Caco-2 (cell line): ENCODE data around the gene GUCY2C. TPM values are rescaled to one million over a fixed set of nuclear protein-coding genes. Genes with fewer than 3 reads are reported as not detected.

Source experiments
- BruUV-seq: library from RNA; stranded (reverse); fragments of 400-500 nt; replicated peaks from 2 replicates; lab custom pipeline; 2021; lab: Mats Ljungman, UMichigan
- CTCF ChIA-PET: fragments of 300-600 bp; sonication (Branson Sonifier 250); formaldehyde crosslinking; loops from one replicate; lab custom pipeline; 2022; ENCODE audit warnings: antibody characterized with exemption; lab: Charles Lee
- POLR2A ChIA-PET: fragments of 300-600 bp; sonication (Branson Sonifier 250); formaldehyde crosslinking; loops from one replicate; lab custom pipeline; 2022; ENCODE audit warnings: antibody characterized with exemption; lab: Charles Lee
- DNase-seq, 2 experiments: peaks; one replicate each; pipeline versions ENCODE4 v3.0.0 to v3.0.0-alpha.2; 2020 to 2022
- H3K27me3 ChIP-seq: replicated peaks from 2 replicates; pipeline ENCODE4 v1.6.0; 2011; ENCODE audit warnings: low read length; ENCODE audit not compliant: control insufficient read depth, insufficient read depth
- H3K36me3 ChIP-seq: 2 replicates; pipeline ENCODE4 v1.5.1; 2011; ENCODE audit warnings: low read length; ENCODE audit not compliant: control insufficient read depth, insufficient read depth
- H3K4me1 ChIP-seq: fragments of 250-450 bp; sonication (Bioruptor Pico); 2 replicates; pipeline ENCODE4 v1.5.1; 2020; ENCODE audit warnings: mild to moderate bottlenecking
- H3K4me3 ChIP-seq: 2 replicates; pipeline ENCODE4 v1.5.1; 2011; ENCODE audit warnings: low read depth, mild to moderate bottlenecking, control low read depth, low read length
- H3K9me3 ChIP-seq: fragments of 250-450 bp; sonication (Bioruptor Pico); 2 replicates; pipeline ENCODE4 v1.5.1; 2020; ENCODE audit warnings: mild to moderate bottlenecking, moderate library complexity
- H3K27ac Mint-ChIP-seq: one replicate; pipeline ENCODE4 v1.8.0; 2022; ENCODE audit warnings: mixed read lengths; ENCODE audit not compliant: unreplicated experiment
- H3K27me3 Mint-ChIP-seq: one replicate; pipeline ENCODE4 v1.8.0; 2022; ENCODE audit warnings: mixed read lengths; ENCODE audit not compliant: insufficient read depth, unreplicated experiment
- H3K36me3 Mint-ChIP-seq: one replicate; pipeline ENCODE4 v1.8.0; 2022; ENCODE audit warnings: mild to moderate bottlenecking, mixed read lengths; ENCODE audit not compliant: insufficient read depth, unreplicated experiment
- H3K4me1 Mint-ChIP-seq: one replicate; pipeline ENCODE4 v1.8.0; 2022; ENCODE audit warnings: low read depth, mixed read lengths; ENCODE audit not compliant: unreplicated experiment
- H3K4me3 Mint-ChIP-seq: one replicate; pipeline ENCODE4 v1.8.0; 2022; ENCODE audit warnings: mild to moderate bottlenecking, moderate library complexity, mixed read lengths; ENCODE audit not compliant: unreplicated experiment
- H3K9me3 Mint-ChIP-seq: one replicate; pipeline ENCODE4 v1.8.0; 2022; ENCODE audit warnings: mixed read lengths; ENCODE audit not compliant: unreplicated experiment
- intact Hi-C: fragments of 100-400 bp; cut with micrococcal nuclease; formaldehyde crosslinking; loops from one replicate; pipeline ENCODE4 v1.10.0; 2022; ENCODE audit not compliant: unreplicated experiment
- total RNA-seq: library from RNA; stranded (reverse); gene quantifications from 2 replicates; pipeline ENCODE4 v1.2.3, GENCODE V29; 2022
- TF ChIP-seq, protein P1 (sequence below), 2 experiments: fragments of 200-600 bp in 1 of 2; IDR thresholded peaks; 1 replicate in 1 of 2; 2 replicates in 1 of 2; pipeline versions ENCODE4 v1.5.1 to v1.8.0; 2011 to 2022; ENCODE audit warnings: antibody characterized with exemption in 1 of 2, control low read depth in 1 of 2, inconsistent platforms in 1 of 2, low read depth in 1 of 2, low read length in 1 of 2, mild to moderate bottlenecking in 1 of 2, moderate library complexity in 1 of 2; ENCODE audit not compliant: insufficient read depth in 1 of 2, severe bottlenecking in 1 of 2, unreplicated experiment in 1 of 2

The GUCY2C gene
- total RNA-seq, 1 experiment from 2014 or later = 2.4 TPM

DNA sequence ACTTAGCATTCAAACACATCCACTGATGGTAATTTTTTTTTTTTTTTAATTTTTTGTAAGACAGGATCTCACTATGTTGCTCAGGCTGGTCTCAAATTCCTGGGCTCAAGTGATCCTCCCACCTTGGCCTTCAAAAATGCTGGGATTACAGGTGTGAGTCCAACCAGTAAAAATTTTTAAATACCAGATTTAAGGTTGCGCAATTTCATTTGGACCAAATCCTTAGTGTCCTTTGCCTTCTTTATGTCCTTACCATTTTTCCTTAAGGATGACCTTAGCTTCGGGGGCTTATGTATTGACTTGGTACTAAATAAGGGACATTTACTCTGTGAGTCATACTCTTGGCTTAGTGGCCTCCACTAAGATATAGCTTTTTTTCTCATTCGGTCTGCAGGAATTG, 124.6 kb downstream of the GUCY2C start:
- H3K9me3 ChIP-seq = no peaks in the 10 kb centered on the region
- ChIA-PET CTCF (interaction anchor here (1.0 kb wide), 2 partner anchors 44 to 48 kb away, joined by 5 to 7 read pairs; no protein-coding TSS in a partner anchor), POLR2A (no interaction called here)
- Mint-ChIP-seq H3K27me3 (no peaks in the 10 kb centered on the region), H3K4me1 (peaks cover 13% of the 10 kb centered on the region), H3K9me3 (no peaks in the 10 kb centered on the region), H3K4me3 (no peak overlapping the region), H3K27ac (no peak overlapping the region), H3K36me3 (no peaks in the 10 kb centered on the region)
- peaks cover 3% of the 10 kb centered on the region; the same call in 1 of the 2 replicates for H3K4me1 ChIP-seq
- H3K36me3 ChIP-seq = no peaks in the 10 kb centered on the region
- DNase-seq = no peak
- intact Hi-C loops = loop anchor here (1.0 kb wide), 1 partner anchor 49 kb away; no protein-coding TSS in a partner anchor
- TF ChIP-seq, protein P1, sequence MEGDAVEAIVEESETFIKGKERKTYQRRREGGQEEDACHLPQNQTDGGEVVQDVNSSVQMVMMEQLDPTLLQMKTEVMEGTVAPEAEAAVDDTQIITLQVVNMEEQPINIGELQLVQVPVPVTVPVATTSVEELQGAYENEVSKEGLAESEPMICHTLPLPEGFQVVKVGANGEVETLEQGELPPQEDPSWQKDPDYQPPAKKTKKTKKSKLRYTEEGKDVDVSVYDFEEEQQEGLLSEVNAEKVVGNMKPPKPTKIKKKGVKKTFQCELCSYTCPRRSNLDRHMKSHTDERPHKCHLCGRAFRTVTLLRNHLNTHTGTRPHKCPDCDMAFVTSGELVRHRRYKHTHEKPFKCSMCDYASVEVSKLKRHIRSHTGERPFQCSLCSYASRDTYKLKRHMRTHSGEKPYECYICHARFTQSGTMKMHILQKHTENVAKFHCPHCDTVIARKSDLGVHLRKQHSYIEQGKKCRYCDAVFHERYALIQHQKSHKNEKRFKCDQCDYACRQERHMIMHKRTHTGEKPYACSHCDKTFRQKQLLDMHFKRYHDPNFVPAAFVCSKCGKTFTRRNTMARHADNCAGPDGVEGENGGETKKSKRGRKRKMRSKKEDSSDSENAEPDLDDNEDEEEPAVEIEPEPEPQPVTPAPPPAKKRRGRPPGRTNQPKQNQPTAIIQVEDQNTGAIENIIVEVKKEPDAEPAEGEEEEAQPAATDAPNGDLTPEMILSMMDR (IDR thresholded peaks at IDR 0.05; ENCODE audit: insufficient read depth in 1 of 2, low read depth in 1 of 2, low read length in 1 of 2, severe bottlenecking in 1 of 2, unreplicated experiment in 1 of 2) = no peak
- BruUV-seq = no TSS peak
- H3K4me3 ChIP-seq = no peak overlapping the region
- H3K27me3 ChIP-seq = no peaks in the 10 kb centered on the region

DNA sequence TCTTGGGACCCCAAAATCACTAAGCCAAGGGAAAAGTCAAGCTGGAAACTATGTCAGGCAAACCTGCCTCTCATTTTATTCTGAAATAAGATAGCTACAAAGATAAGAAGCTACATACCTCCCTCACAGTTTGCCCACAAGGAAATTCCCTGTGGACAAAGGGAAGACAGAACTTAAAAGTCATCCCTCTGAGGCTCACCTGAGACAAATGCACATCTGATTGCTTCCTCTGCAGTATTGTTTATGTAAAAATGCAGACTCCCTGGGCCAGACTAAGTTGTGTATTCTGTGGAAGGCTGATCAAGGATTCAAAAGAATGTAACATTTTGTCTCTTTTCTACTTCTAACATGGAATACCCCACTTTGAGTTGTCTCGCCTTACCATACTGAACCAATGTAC, 126.2 kb downstream of the GUCY2C start:
- no peaks in the 10 kb centered on the region for H3K9me3 Mint-ChIP-seq
- no peak overlapping the region for H3K4me3 Mint-ChIP-seq
- peaks cover 6% of the 10 kb centered on the region; the same call in 1 of the 2 replicates for H3K4me1 ChIP-seq
- H3K27ac Mint-ChIP-seq = no peak overlapping the region
- intact Hi-C loops = no loop called here
- no peaks in the 10 kb centered on the region for H3K36me3 Mint-ChIP-seq
- H3K27me3 ChIP-seq = no peaks in the 10 kb centered on the region
- no TSS peak for BruUV-seq
- CTCF ChIA-PET = interaction anchor here (0.6 kb wide), 1 partner anchor 49 kb away, joined by 3 read pairs; no protein-coding TSS in a partner anchor
- no peaks in the 10 kb centered on the region for H3K27me3 Mint-ChIP-seq
- DNase-seq = no peak
- peaks cover 10% of the 10 kb centered on the region for H3K4me1 Mint-ChIP-seq
- TF ChIP-seq, protein P1 (IDR thresholded peaks at IDR 0.05; ENCODE audit: insufficient read depth in 1 of 2, low read depth in 1 of 2, low read length in 1 of 2, severe bottlenecking in 1 of 2, unreplicated experiment in 1 of 2) = no peak
- no peaks in the 10 kb centered on the region for H3K36me3 ChIP-seq
- no peaks in the 10 kb centered on the region for H3K9me3 ChIP-seq
- POLR2A ChIA-PET = interaction anchor here (0.6 kb wide), 1 partner anchor 51 kb away, joined by 4 read pairs; no protein-coding TSS in a partner anchor
- H3K4me3 ChIP-seq = no peak overlapping the region

DNA sequence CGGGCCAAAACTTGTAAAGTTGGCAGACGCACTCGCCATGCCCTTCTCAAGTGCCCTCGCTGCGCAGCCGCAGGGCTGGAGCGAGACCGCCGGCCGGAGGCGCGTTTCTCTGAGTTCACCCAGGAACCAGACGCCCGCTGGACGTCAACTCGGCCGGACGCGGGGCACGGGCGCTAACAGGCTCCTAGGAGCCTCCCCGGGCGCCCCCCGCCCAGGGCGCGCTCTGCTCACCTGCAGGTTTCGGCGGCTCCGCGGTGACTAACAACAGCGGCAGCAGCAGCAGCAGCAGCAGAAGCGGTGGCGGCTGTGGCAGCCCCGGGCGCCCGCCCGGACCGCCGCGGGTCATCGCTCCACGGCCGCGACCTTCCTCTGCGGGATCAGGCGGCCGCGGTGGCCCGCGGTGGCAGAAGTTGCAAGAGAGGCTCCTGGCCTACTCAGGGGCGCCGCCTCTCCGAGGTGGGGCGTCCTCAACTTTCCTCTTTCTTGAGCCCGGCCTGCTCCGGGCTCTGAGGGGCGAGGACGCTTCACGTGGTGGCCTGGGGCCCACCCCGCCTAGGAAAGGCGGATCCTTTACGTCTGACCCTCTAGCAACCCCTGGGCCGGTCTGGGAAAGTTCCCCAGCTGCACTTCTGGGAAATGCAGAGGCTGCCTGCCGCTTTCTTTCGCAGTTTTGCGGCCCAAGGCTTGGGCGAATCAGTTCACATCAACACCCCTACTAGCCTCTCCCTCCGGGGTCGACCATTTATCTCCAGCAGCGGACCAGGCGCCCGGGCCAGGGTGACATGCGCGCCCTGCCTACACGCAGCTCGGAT, 128.8 kb downstream of the GUCY2C start, which contains the start of gene PLBD1:
Gene PLBD1, minus strand, starts transcription at position 533 of the 812 bp plus-strand sequence. Its CDS starts 187 bp downstream, at position 346.
- Histone ChIP-seq H3K27me3 (no peaks in the 10 kb centered on the region), H3K4me1 (peaks cover 18% of the 10 kb centered on the region), H3K9me3 (no peaks in the 10 kb centered on the region), H3K4me3 (peak within 1 kb of the TSS; percentile 50), H3K36me3 (no peaks in the 10 kb centered on the region)
- Mint-ChIP-seq H3K27me3 (no peaks in the 10 kb centered on the region), H3K27ac (peak within 1 kb of the TSS; percentile 64), H3K36me3 (no peaks in the 10 kb centered on the region), H3K4me3 (peak within 1 kb of the TSS; percentile 75), H3K9me3 (no peaks in the 10 kb centered on the region), H3K4me1 (peaks cover 5% of the 10 kb centered on the region)
- TF ChIP-seq, protein P1 (IDR thresholded peaks at IDR 0.05; ENCODE audit: insufficient read depth in 1 of 2, low read depth in 1 of 2, low read length in 1 of 2, severe bottlenecking in 1 of 2, unreplicated experiment in 1 of 2) = no peak
- CTCF ChIA-PET = no interaction called here
- no TSS peak for BruUV-seq
- intact Hi-C loops = loop anchor here (1.0 to 5.0 kb wide), 3 partner anchors 37 to 380 kb away; no protein-coding TSS in a partner anchor
- POLR2A ChIA-PET = no interaction called here
- DNase-seq = peak; percentile 73 to 78
